H1 (cell line): ENCODE results near the gene MRPL54. TPM values are rescaled to one million over a fixed set of nuclear protein-coding genes. Genes with fewer than 3 reads are reported as not detected.

Experiments used
- CTCF ChIA-PET: fragments of 300-600 bp; sonication (Branson Sonifier 250); formaldehyde crosslinking; loops from one replicate; lab custom pipeline; 2021; ENCODE audit not compliant: partially characterized antibody; lab: Charles Lee
- POLR2A ChIA-PET: fragments of 300-600 bp; sonication (Branson Sonifier 250); formaldehyde crosslinking; loops from one replicate; lab custom pipeline; 2021; ENCODE audit warnings: inconsistent platforms; ENCODE audit not compliant: partially characterized antibody; lab: Charles Lee
- DNase-seq, 2 experiments: peaks; one replicate each; pipeline versions ENCODE4 v3.0.0 to v3.0.0-alpha.2; 2010 to 2022; ENCODE audit warnings: low spot score in 2 of 2, low read depth in 1 of 2, mixed read lengths in 1 of 2
- FAIRE-seq: peaks from 2 replicates; lab custom pipeline; 2011; peaks lifted over from hg19 to GRCh38; lab: Jason Lieb, UNC
- H2AFZ ChIP-seq: 2 replicates; pipeline ENCODE4 v1.8.1; 2012; ENCODE audit warnings: low read length, inconsistent platforms
- H2AK5ac ChIP-seq: 2 replicates; pipeline ENCODE4 v1.6.1; 2013; ENCODE audit warnings: low read depth, low read length
- H2BK120ac ChIP-seq: replicated peaks from 2 replicates; pipeline ENCODE3; 2013; ENCODE audit warnings: low read depth, low read length, inconsistent platforms
- H2BK12ac ChIP-seq: 2 replicates; pipeline ENCODE4 v1.6.1; 2013; ENCODE audit warnings: low read depth, low read length
- H2BK15ac ChIP-seq: 2 replicates; pipeline ENCODE4 v1.6.1; 2013; ENCODE audit warnings: low read length
- H2BK20ac ChIP-seq: 2 replicates; pipeline ENCODE4 v1.6.1; 2013; ENCODE audit warnings: low read length
- H2BK5ac ChIP-seq: 2 replicates; pipeline ENCODE4 v1.6.1; 2013; ENCODE audit warnings: low read depth, low read length
- H3K14ac ChIP-seq: 2 replicates; pipeline ENCODE4 v1.6.1; 2013; ENCODE audit warnings: inconsistent platforms; ENCODE audit not compliant: insufficient read length
- H3K18ac ChIP-seq: 2 replicates; pipeline ENCODE4 v1.6.1; 2013; ENCODE audit warnings: low read length; ENCODE audit errors: extremely low read depth
- H3K23ac ChIP-seq: 2 replicates; pipeline ENCODE4 v1.6.1; 2013; ENCODE audit warnings: inconsistent platforms; ENCODE audit not compliant: insufficient read length
- H3K23me2 ChIP-seq: 2 replicates; pipeline ENCODE4 v1.6.1; 2013; ENCODE audit warnings: low read depth, low read length
- H3K27ac ChIP-seq: 2 replicates; pipeline ENCODE4 v1.6.1; 2011; ENCODE audit warnings: low read depth, low read length, inconsistent platforms
- H3K27me3 ChIP-seq, 4 experiments: replicated peaks in 1 of 4; 1 replicate in 1 of 4; 2 replicates in 3 of 4; pipeline versions ENCODE4 v1.6.1 to v1.8.1; 2011 to 2013; ENCODE audit warnings: low read length in 3 of 4, mild to moderate bottlenecking in 3 of 4, inconsistent platforms in 2 of 4, mixed read lengths in 2 of 4, moderate library complexity in 1 of 4; ENCODE audit not compliant: control insufficient read depth in 3 of 4, insufficient read depth in 3 of 4; ENCODE audit errors: extremely low read depth in 1 of 4
- H3K36me3 ChIP-seq, 4 experiments: 2 replicates each; pipeline versions ENCODE4 v1.6.1 to v1.8.1; 2011 to 2013; ENCODE audit warnings: mild to moderate bottlenecking in 4 of 4, low read length in 3 of 4, moderate library complexity in 2 of 4, control low read depth in 1 of 4, inconsistent platforms in 1 of 4; ENCODE audit not compliant: insufficient read depth in 4 of 4, control insufficient read depth in 2 of 4
- H3K4ac ChIP-seq: replicated peaks from 2 replicates; pipeline ENCODE3; 2013; ENCODE audit warnings: low read length, low read depth, mixed read lengths, inconsistent platforms; ENCODE audit not compliant: insufficient read length
- H3K4me1 ChIP-seq, 4 experiments: replicated peaks in 1 of 4; 1 replicate in 1 of 4; 2 replicates in 3 of 4; pipeline versions ENCODE4 v1.6.1 to v1.8.1; 2011 to 2013; ENCODE audit warnings: low read length in 3 of 4, inconsistent platforms in 2 of 4, mixed read lengths in 1 of 4; ENCODE audit not compliant: insufficient read depth in 4 of 4, control insufficient read depth in 3 of 4
- H3K4me2 ChIP-seq, 2 experiments: 2 replicates each; pipeline versions ENCODE4 v1.6.1 to v1.8.1; 2011 to 2013; ENCODE audit warnings: low read depth in 2 of 2, low read length in 2 of 2, control low read depth in 1 of 2, inconsistent platforms in 1 of 2, mild to moderate bottlenecking in 1 of 2; ENCODE audit not compliant: insufficient read depth in 1 of 2
- H3K4me3 ChIP-seq, 4 experiments: fragments of 200-600, 300-600 bp in 1 of 4; sonication (generic), shearing (Covaris generic), sonication (Bioruptor Twin) in 1 of 4; 2 replicates each; pipeline versions ENCODE4 v1.5.1 to v1.8.1; 2011 to 2016; ENCODE audit warnings: low read length in 4 of 4, low read depth in 3 of 4, control low read depth in 2 of 4, inconsistent platforms in 2 of 4, mild to moderate bottlenecking in 2 of 4, mixed read lengths in 1 of 4, moderate library complexity in 1 of 4; ENCODE audit not compliant: insufficient read depth in 2 of 4; ENCODE audit errors: extremely low read depth in 1 of 4
- H3K56ac ChIP-seq: replicated peaks from 2 replicates; pipeline ENCODE3; 2013; ENCODE audit warnings: low read depth, mild to moderate bottlenecking, mixed read lengths, low read length, inconsistent platforms; ENCODE audit not compliant: insufficient read length
- H3K79me1 ChIP-seq: 2 replicates; pipeline ENCODE4 v1.6.1; 2013; ENCODE audit warnings: low read depth, low read length, control low read depth
- H3K79me2 ChIP-seq, 2 experiments: 2 replicates each; pipeline versions ENCODE4 v1.6.1 to v1.8.1; 2012 to 2013; ENCODE audit warnings: low read length in 2 of 2, mild to moderate bottlenecking in 2 of 2, inconsistent platforms in 1 of 2; ENCODE audit not compliant: insufficient read depth in 2 of 2, control insufficient read depth in 1 of 2
- H3K9ac ChIP-seq, 4 experiments: replicated peaks in 1 of 4; 1 replicate in 1 of 4; 2 replicates in 3 of 4; pipeline versions ENCODE4 v1.6.1 to v1.8.1; 2011 to 2013; ENCODE audit warnings: low read depth in 3 of 4, low read length in 3 of 4, control low read depth in 2 of 4, mild to moderate bottlenecking in 2 of 4, moderate library complexity in 2 of 4, inconsistent platforms in 1 of 4; ENCODE audit errors: extremely low read depth in 1 of 4
- H3K9me3 ChIP-seq, 2 experiments: 2 replicates each; pipeline versions ENCODE4 v1.6.1 to v1.8.1; 2012 to 2013; ENCODE audit warnings: mild to moderate bottlenecking in 2 of 2, moderate library complexity in 2 of 2, control low read depth in 1 of 2, inconsistent platforms in 1 of 2, low read depth in 1 of 2, low read length in 1 of 2, mixed read lengths in 1 of 2; ENCODE audit not compliant: insufficient read depth in 2 of 2
- H4K20me1 ChIP-seq, 2 experiments: replicated peaks in 1 of 2; 2 replicates each; pipeline versions ENCODE3 to v1.8.1; 2011 to 2013; ENCODE audit warnings: inconsistent platforms in 2 of 2, low read length in 2 of 2, mild to moderate bottlenecking in 1 of 2; ENCODE audit not compliant: insufficient read depth in 2 of 2, control insufficient read depth in 1 of 2
- H4K5ac ChIP-seq: 2 replicates; pipeline ENCODE4 v1.6.1; 2013; ENCODE audit warnings: low read length, low read depth, mixed read lengths, inconsistent platforms; ENCODE audit not compliant: insufficient read length
- H4K8ac ChIP-seq: 2 replicates; pipeline ENCODE4 v1.8.0; 2013; ENCODE audit warnings: mild to moderate bottlenecking, moderate library complexity, low read length, inconsistent platforms; ENCODE audit not compliant: insufficient read depth; ENCODE audit errors: extremely low read depth
- H4K91ac ChIP-seq: replicated peaks from 2 replicates; pipeline ENCODE3; 2013; ENCODE audit warnings: low read length, mixed read lengths, inconsistent platforms; ENCODE audit not compliant: insufficient read length
- KDM4A ChIP-seq: IDR thresholded peaks from one replicate; pipeline ENCODE4 v1.7.1; 2012; ENCODE audit warnings: low read depth, mild to moderate bottlenecking, moderate library complexity, low read length, inconsistent platforms; ENCODE audit not compliant: severe bottlenecking
- PHF8 ChIP-seq: fragments of 200-600 bp; sonication (generic); conservative IDR thresholded peaks from 2 replicates; pipeline ENCODE4 v1.7.1; 2012; ENCODE audit warnings: low read depth, mild to moderate bottlenecking, inconsistent platforms, low read length, moderate library complexity
- SAP30 ChIP-seq: fragments of 300-600 bp; sonication (generic); IDR thresholded peaks from 2 replicates; pipeline ENCODE4 v1.7.1; 2012; ENCODE audit warnings: low read length, moderate library complexity, mild to moderate bottlenecking, inconsistent platforms; ENCODE audit not compliant: insufficient read depth, insufficient replicate concordance
- SIX5 ChIP-seq: IDR thresholded peaks from 2 replicates; pipeline ENCODE4 v1.6.1; 2011; ENCODE audit warnings: mild to moderate bottlenecking, low read depth, low read length
- TBP ChIP-seq: IDR thresholded peaks from 2 replicates; pipeline ENCODE4 v1.6.1; 2011; ENCODE audit warnings: low read depth, low read length, improper control_type of control experiment
- WGBS, 2 experiments: shearing (Covaris generic) in 1 of 2; methylation state at CpG; one replicate each; pipeline versions ENCODE4 v1.1.6 to v1.1.7; 2013 to 2015; ENCODE audit warnings: low lambda C conversion rate in 2 of 2, mixed read lengths in 2 of 2, inconsistent platforms in 1 of 2, low coverage in 1 of 2, missing lambda C conversion rate in 1 of 2; ENCODE audit not compliant: insufficient replicate concordance in 2 of 2, insufficient coverage in 1 of 2, insufficient read length in 1 of 2; ENCODE audit errors: extremely low coverage in 1 of 2, missing lambda C conversion rate in 1 of 2; 5-methylcytosine and 5-hydroxymethylcytosine counted together
- polyA plus RNA-seq, 7 experiments: library from polyadenylated mRNA; depleted of rRNA in 3 of 7; stranded (reverse) in 5 of 7; unstranded in 2 of 7; fragments of >200 nt in 5 of 7; fragments of 200-250 nt in 2 of 7; gene quantifications; 1 replicate in 5 of 7; 2 replicates in 1 of 7; 4 replicates in 1 of 7; pipeline versions ENCODE4 v1.2.1 to v1.2.3, GENCODE V29; 2011 to 2013; ENCODE audit warnings: missing spikeins in 2 of 7, mixed read lengths in 2 of 7
- total RNA-seq: library from RNA; stranded (reverse); fragmentation: NEBNext Ultra II Directional; extraction: Animal tissue kit (Norgen Biotek cat#: 25700); gene quantifications from 2 replicates; pipeline ENCODE4 v1.2.1, GENCODE V29; 2021
- TF ChIP-seq, protein P1 (sequence below), 3 experiments: IDR thresholded peaks; 1 replicate in 2 of 3; 2 replicates in 1 of 3; pipeline versions ENCODE4 v1.5.1 to v1.6.1; 2011; ENCODE audit warnings: low read length in 3 of 3, mild to moderate bottlenecking in 3 of 3, inconsistent platforms in 2 of 3, low read depth in 1 of 3, moderate library complexity in 1 of 3; ENCODE audit not compliant: insufficient read depth in 1 of 3; ENCODE audit errors: control extremely low read depth in 1 of 3

The MRPL54 gene
- total and polyA plus RNA-seq, 2 of the 8 experiments (the other 6 are each of a cell fraction or from before 2014, with no cell fraction given), result 63.8 to 72.8 TPM

DNA sequence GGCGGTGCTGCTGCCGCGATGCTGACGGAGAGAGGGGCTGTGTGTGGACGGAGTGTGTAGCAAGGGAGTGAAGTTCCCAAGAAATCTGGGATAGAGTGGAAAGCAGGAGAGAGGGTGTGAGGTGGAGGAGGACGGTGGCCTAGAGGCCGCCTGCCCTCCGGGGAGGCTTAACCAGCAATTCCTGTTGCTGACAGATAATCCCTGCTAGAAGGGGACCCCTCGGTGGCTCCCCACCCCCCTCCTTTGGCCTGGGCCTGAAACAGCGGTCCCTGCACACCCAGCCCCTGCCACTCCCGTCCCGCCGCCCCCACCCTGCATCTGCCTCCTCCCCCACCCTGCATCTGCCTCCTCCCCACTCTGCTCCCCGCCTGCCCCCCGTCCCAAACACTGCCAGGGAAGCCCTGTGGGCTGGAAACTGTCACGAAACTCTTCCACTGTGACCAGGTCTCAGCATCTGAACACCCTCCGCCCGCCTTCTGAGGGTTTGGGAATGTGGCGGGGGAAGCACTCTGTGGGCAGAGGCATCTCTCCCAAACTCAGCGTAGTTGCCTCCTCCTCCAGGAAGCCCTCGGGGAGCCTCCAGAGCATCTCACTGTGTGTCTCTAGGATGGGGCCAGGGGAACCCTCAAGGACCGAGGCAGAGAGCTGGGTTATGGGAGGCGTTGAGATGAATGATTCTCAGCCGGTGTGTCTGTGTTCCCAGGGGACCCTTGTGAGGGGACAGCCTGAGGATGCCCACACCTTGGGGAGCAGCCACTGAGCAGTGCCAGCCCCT is 40.8 kb downstream of the MRPL54 start:
- POLR2A ChIA-PET, result no interaction called here
- no peak overlapping the region for H2BK20ac ChIP-seq
- no peak for DNase-seq
- TF ChIP-seq KDM4A (no peak), TBP (no peak), PHF8 (no peak), SAP30 (no peak), SIX5 (no peak)
- TF ChIP-seq, protein P1, sequence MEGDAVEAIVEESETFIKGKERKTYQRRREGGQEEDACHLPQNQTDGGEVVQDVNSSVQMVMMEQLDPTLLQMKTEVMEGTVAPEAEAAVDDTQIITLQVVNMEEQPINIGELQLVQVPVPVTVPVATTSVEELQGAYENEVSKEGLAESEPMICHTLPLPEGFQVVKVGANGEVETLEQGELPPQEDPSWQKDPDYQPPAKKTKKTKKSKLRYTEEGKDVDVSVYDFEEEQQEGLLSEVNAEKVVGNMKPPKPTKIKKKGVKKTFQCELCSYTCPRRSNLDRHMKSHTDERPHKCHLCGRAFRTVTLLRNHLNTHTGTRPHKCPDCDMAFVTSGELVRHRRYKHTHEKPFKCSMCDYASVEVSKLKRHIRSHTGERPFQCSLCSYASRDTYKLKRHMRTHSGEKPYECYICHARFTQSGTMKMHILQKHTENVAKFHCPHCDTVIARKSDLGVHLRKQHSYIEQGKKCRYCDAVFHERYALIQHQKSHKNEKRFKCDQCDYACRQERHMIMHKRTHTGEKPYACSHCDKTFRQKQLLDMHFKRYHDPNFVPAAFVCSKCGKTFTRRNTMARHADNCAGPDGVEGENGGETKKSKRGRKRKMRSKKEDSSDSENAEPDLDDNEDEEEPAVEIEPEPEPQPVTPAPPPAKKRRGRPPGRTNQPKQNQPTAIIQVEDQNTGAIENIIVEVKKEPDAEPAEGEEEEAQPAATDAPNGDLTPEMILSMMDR (IDR thresholded peaks at IDR 0.05; ENCODE audit: control extremely low read depth in 1 of 3, insufficient read depth in 1 of 3, low read depth in 1 of 3, low read length in 3 of 3), result no peak

More for the DNA sequence above, 40.8 kb downstream of the MRPL54 start:
- no peaks in the 10 kb centered on the region for H3K79me1 ChIP-seq
- no peak for FAIRE-seq
- no peak overlapping the region for H3K4ac ChIP-seq
- peaks cover 9% of the 10 kb centered on the region for H3K23me2 ChIP-seq
- no peak overlapping the region for H4K5ac ChIP-seq
- H4K8ac ChIP-seq, result no peak overlapping the region
- no peak overlapping the region for H3K23ac ChIP-seq
- CTCF ChIA-PET, result interaction anchor here (0.8 to 1.1 kb wide), 2 partner anchors 16 to 113 kb away, joined by 3 read pairs; no protein-coding TSS in a partner anchor
- no peaks in the 10 kb centered on the region for H3K79me2 ChIP-seq
- H2BK120ac ChIP-seq, result no peak overlapping the region
- H2AFZ ChIP-seq, result no peak overlapping the region
- no peak overlapping the region for H2BK5ac ChIP-seq
- peaks cover 0 to 3% (median 0%) of the 10 kb centered on the region in 4 experiments; a peak in 1 of 8 replicates for H3K36me3 ChIP-seq
- no peak overlapping the region for H2BK15ac ChIP-seq
- H3K4me1 ChIP-seq, result peaks cover 0 to 3% (median 1%) of the 10 kb centered on the region in 4 experiments; a peak in 3 of 7 replicates
- H3K14ac ChIP-seq, result no peak overlapping the region
- no peak overlapping the region for H3K9ac ChIP-seq
- 85% methylated on average over 19 of the region's 24 CpGs; no CpG with 5 or more reads in 1 of the 2 experiments for WGBS, 2 experiments
- H4K91ac ChIP-seq, result no peak overlapping the region
- H3K27me3 ChIP-seq, result peaks cover 0 to 6% (median 4%) of the 10 kb centered on the region in 4 experiments; a peak in 5 of 7 replicates
- no peak overlapping the region for H3K4me3 ChIP-seq
- H3K9me3 ChIP-seq, result peaks cover 0 to 4% of the 10 kb centered on the region in 2 experiments; a peak in 1 of 4 replicates
- H3K4me2 ChIP-seq, result no peak overlapping the region
- no peak overlapping the region for H3K18ac ChIP-seq
- no peak overlapping the region for H3K56ac ChIP-seq
- peaks cover 0 to 9% of the 10 kb centered on the region in 2 experiments for H4K20me1 ChIP-seq
- no peak overlapping the region for H3K27ac ChIP-seq
- H2AK5ac ChIP-seq, result no peak overlapping the region
- H2BK12ac ChIP-seq, result 0 out of 2 replicates have a peak overlapping the region, but pooled peaks have one; percentile 27
